Lower lobe of right lung (tissue), 1 donor: ENCODE data around the gene SPATA31D4. TPM values are rescaled to one million over a fixed set of nuclear protein-coding genes. Genes with fewer than 3 reads are reported as not detected.

ENCODE experiments used
- total RNA-seq: library from RNA; stranded (reverse); fragmentation: NEBNext Ultra II Directional; extraction: Animal tissue kit (Norgen Biotek cat#: 25700); gene quantifications from one replicate; pipeline ENCODE4 v1.2.1, GENCODE V29; 2021
- donor health status: DM: no; HTN: yes; CAD: no; lungs with severe emphysema.

Gene SPATA31D4
- total RNA-seq, 1 donor from 2014 or later: not detected

Other genes starting within 250 kb of the SPATA31D4 start
- gene TLE1, start 238.9 kb upstream of the SPATA31D4 start, total RNA-seq: 17.9 TPM
- not detected for gene SPATA31D3, start 15.1 kb downstream of the SPATA31D4 start, total RNA-seq
- gene SPATA31D1, start 60.3 kb downstream of the SPATA31D4 start, total RNA-seq: not detected